ENCODE measurements around the gene ALK.

Gene ALK

DNA sequence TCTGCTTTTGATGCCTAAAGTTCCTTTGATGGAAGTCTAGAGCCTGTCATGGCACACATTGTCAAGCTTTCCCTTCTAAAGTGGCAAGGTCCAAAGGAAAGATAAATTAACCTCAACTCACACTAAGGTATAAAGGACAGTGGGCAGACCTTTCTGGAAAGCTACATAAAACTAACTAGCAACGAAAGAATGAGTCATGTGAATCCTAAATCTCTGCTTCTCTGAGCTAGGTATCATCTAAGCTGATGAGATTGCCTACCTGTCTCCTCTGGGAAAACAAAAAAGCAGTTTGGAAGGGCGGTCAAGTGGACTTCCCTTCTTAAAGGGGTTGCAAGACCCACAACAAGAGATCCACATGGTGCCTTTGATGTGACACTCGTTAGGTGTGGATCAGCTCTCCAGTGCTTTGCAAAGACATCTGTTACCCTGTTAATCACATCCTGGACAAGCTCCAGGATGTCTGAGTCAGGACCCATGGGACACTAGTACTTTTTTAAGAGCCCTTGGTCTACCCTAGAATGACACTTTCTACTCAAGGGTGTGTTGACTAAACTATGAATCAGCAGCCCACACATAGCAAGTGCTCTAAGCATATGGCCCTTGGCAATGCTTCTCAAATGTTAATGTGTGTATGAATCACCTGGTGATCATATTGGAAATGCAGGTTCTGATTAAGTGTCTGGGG, 173.5 kb downstream of the ALK start:
- TF ChIP-seq, protein P1, sequence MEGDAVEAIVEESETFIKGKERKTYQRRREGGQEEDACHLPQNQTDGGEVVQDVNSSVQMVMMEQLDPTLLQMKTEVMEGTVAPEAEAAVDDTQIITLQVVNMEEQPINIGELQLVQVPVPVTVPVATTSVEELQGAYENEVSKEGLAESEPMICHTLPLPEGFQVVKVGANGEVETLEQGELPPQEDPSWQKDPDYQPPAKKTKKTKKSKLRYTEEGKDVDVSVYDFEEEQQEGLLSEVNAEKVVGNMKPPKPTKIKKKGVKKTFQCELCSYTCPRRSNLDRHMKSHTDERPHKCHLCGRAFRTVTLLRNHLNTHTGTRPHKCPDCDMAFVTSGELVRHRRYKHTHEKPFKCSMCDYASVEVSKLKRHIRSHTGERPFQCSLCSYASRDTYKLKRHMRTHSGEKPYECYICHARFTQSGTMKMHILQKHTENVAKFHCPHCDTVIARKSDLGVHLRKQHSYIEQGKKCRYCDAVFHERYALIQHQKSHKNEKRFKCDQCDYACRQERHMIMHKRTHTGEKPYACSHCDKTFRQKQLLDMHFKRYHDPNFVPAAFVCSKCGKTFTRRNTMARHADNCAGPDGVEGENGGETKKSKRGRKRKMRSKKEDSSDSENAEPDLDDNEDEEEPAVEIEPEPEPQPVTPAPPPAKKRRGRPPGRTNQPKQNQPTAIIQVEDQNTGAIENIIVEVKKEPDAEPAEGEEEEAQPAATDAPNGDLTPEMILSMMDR (IDR thresholded peaks at IDR 0.05) = no peak
- Histone ChIP-seq H3K27ac (no peak overlapping the region), H3K4me3 (no peak overlapping the region)
- no peak for DNase-seq (ENCODE audit: low spot score)

DNA sequence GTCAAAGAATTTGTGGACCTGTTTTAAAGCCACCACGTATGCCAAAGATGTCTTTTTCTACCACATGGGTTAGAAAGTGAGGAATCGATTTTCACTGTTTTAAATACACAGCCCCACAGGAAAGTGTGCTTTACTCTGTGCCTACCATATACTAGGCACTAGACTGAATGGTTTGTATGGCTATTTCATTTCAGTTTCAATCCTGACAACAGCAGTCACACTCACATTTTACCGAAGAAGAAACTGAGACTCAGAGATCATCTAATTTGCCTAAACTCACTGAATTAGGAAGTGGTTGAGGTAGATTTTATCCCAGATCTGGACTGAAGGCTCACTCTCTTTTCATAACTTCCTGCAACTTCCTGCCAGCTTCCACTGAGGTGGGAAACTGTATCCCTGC, 176.4 kb downstream of the ALK start:
- no peak for DNase-seq (ENCODE audit: low spot score)
- TF ChIP-seq, protein P1 (IDR thresholded peaks at IDR 0.05) = no peak
- Histone ChIP-seq H3K27ac (no peak overlapping the region), H3K4me3 (no peak overlapping the region)

DNA sequence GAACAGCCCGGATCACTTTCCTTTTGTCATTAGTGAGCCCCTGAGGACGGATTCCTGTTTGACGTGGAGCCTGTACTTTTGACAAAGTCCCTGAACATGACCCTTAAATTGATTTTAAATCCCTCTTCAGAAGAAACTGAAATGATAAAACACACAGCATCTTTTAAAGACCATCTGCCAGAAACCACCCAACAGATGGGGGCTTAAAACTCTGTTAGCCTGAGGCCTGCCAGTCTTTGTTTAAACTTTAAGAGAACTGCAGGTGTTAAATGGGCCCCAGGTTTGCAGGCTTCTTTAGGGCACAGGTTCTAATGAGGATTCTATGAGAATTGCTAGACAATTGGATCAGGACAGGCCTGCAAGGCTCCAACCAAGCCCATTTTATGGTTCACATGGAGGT, 177.9 kb downstream of the ALK start:
- TF ChIP-seq, protein P1 (IDR thresholded peaks at IDR 0.05) = no peak
- Histone ChIP-seq H3K27ac (no peak overlapping the region), H3K4me3 (no peak overlapping the region)
- DNase-seq (ENCODE audit: low spot score) = no peak

DNA sequence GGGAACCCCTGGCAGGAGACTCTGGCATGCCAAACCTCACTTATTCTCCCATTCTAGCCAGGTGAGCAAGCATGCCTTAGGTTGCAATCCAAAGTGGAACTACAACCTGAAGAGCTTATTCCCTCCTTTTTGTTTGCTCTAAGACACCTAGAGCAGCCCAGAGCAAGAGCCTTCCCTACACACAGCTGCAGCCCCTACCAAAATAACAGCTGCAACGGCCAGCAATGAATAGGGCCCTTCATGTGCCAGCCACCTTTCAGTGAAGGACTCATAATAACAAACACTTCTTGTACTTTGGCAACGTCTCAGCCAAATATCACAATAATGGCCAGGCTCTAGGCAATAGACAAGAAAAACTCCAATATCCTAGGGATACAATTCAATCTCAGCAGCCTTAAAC, 178.7 kb downstream of the ALK start:
- Histone ChIP-seq H3K4me3 (no peak overlapping the region), H3K27ac (no peak overlapping the region)
- no peak for DNase-seq (ENCODE audit: low spot score)
- TF ChIP-seq, protein P1 (IDR thresholded peaks at IDR 0.05) = no peak

DNA sequence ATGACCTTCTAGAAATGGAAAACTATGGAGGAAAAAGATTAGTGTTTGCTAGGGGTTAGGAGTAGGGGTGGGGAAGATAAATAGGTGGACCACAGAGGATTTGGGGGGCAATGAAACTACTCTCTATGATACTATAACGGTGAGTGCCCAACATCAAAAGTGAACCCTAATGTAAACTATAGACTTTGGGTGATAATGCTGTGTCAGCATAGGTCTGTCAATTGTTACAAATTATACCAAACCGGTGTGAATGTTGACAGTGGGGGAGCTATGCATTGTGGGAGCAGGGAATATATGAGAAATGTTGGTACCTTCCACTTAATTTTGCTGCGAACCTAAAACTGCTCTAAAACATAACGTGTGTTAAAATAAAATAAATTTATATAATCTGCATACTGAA, 180.3 kb downstream of the ALK start:
- no peak overlapping the region for H3K4me3 ChIP-seq
- DNase-seq (ENCODE audit: low spot score) = no peak
- TF ChIP-seq, protein P1 (IDR thresholded peaks at IDR 0.05) = no peak
- H3K27ac ChIP-seq = no peak overlapping the region

DNA sequence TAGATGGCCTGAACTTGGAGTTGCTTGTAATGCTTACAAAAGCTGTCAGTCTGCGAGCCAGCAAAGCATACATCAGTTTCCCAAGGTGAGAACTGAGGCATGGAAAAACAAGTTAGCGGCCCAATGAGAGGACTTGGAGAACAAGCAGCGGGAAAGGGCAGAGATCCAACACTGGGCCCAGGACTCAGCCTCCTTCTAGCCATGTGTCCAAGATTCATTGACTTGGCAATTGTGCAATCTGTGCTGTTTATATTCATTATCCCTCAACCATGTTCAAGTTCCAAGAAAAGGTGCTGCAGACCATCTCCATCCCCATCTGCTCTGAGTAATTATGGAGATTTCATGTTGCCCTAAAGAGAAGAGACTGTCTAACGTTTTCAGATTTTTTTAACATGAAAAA, 187.4 kb downstream of the ALK start:
- DNase-seq (ENCODE audit: low spot score) = no peak

DNA sequence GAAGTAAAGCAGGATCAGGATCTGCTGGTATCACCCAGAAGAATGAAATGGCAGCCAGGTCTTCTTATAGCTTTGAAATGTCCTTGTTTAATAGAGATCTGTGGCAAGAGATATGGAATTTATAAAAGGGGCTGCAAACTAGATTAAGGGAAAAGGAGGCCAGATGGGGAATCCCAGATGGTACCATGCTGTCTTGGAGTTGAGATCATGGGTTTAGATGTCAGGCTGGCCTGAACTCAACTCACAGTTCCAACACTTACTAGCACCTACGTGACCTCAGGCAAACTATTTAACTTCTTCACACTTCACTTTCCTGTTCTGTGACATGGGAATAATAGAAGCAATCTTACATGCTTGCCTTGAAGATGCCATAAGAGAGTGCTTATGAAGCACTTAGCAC, 188.2 kb downstream of the ALK start:
- no peak for DNase-seq (ENCODE audit: low spot score)
- no peak overlapping the region for H3K4me3 ChIP-seq
- H3K27ac ChIP-seq = no peak overlapping the region
- TF ChIP-seq, protein P1 (IDR thresholded peaks at IDR 0.05) = no peak

More for the DNA sequence above, 187.4 kb downstream of the ALK start:
- TF ChIP-seq, protein P1 (IDR thresholded peaks at IDR 0.05) = no peak
- Histone ChIP-seq H3K4me3 (no peak overlapping the region), H3K27ac (no peak overlapping the region)
